ENCODE measurements around the gene NOC4L. TPM values are rescaled to one million over a fixed set of nuclear protein-coding genes. Genes with fewer than 3 reads are reported as not detected.

NOC4L gene
- total and polyA plus RNA-seq, 2 donors (not counting 3 experiments of a cell fraction or from before 2014, with no cell fraction given): 19.4 to 29.4 TPM

- Histone ChIP-seq H3K9ac (replicated peaks; ENCODE audit: extremely low read depth, insufficient read depth, low read length) (no peak overlapping the region), H3K79me2 (ENCODE audit: control insufficient read depth, insufficient read depth, low read length) (no peaks in the 10 kb centered on the region), H3K36me3 (ENCODE audit: control insufficient read depth in 2 of 2, extremely low read depth in 1 of 2, insufficient read depth in 2 of 2, low read length in 2 of 2) (peaks cover 0 to 17% of the 10 kb centered on the region in 2 experiments), H3K27ac (ENCODE audit: insufficient read depth, low read depth, low read length) (no peak overlapping the region), H3K4me2 (ENCODE audit: insufficient read depth, low read length) (no peak overlapping the region), H3K9me1 (replicated peaks; ENCODE audit: control insufficient read depth, extremely low read depth, insufficient read depth, low read length) (no peaks in the 10 kb centered on the region), H3K9me3 (replicated peaks; ENCODE audit: control insufficient read depth, insufficient read depth, low read length) (no peaks in the 10 kb centered on the region), H3K4me3 (replicated peaks in 1 of 3; ENCODE audit: insufficient read depth in 1 of 3, low read depth in 1 of 3, low read length in 3 of 3) (no peak overlapping the region), H4K20me1 (replicated peaks; ENCODE audit: control insufficient read depth, extremely low read depth, insufficient read depth, low read length) (no peaks in the 10 kb centered on the region), H3K27me3 (ENCODE audit: control insufficient read depth in 2 of 2, insufficient read depth in 2 of 2, low read length in 2 of 2) (no peaks in the 10 kb centered on the region), H3K4me1 (ENCODE audit: control insufficient read depth, extremely low read depth, insufficient read depth, low read length) (no peaks in the 10 kb centered on the region), H2AFZ (ENCODE audit: low read depth, low read length) (no peak overlapping the region)
- BruUV-seq (replicated peaks): no TSS peak
- no peak for FAIRE-seq
- intact Hi-C loops (cut with micrococcal nuclease): no loop called here
- ChIA-PET CTCF (no interaction called here), POLR2A (no interaction called here)
- dilution Hi-C loops (cut with MboI; ENCODE audit: extremely low pct_ligation_motif_present, low sequenced_read_pairs): no loop called here
- no peak for DNase-seq (ENCODE audit: low read depth, low spot score)
- TF ChIP-seq JUN (IDR thresholded peaks at IDR 0.05; ENCODE audit: borderline replicate concordance, insufficient read depth, insufficient read length, low read depth) (no peak), CTCF (IDR thresholded peaks at IDR 0.05; ENCODE audit: extremely low read depth in 1 of 2, insufficient read depth in 1 of 2, low read depth in 1 of 2, low read length in 2 of 2) (no peak), GATA2 (IDR thresholded peaks at IDR 0.05; ENCODE audit: insufficient read depth, insufficient read length, low read depth, low read length) (no peak), MYC (IDR thresholded peaks at IDR 0.05; ENCODE audit: low read depth, low read length) (no peak)
These were observed 37.3 kb upstream of the NOC4L start for GRCh38 chr12:132106921-132107320.

DNA sequence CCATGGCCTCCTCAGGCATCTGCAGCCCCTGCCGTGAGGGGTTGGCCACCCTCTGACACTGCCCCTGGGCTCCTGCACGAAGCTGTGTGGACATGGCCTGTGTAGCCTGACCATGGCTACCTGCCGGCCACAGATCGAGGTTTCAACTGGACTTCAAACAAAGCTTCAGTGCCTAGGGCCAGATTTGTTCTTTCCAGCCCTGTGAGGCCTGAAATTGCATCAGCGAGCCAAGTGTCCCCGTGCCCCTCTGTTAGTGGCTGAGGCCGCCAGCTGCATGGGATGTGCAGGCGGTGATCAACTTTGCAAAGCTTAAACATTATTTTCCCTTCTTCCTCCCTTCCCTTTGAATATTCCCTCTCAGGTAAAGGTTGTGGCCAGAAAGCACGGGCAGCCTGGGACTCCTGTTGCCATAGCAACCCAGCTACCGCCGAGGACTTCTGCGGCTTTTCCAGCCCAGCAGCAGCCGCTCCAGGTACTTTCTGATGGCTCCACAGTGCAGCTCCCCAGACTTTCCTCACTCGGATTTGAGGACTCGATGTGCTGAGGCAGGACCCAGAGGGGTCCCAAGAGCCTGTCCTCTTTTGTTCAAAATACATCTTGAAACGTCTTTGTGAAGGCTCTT lies 35.9 kb upstream of the NOC4L start:
- intact Hi-C loops (cut with micrococcal nuclease): no loop called here
- Histone ChIP-seq H3K9ac (replicated peaks; ENCODE audit: extremely low read depth, insufficient read depth, low read length) (no peak overlapping the region), H3K9me1 (replicated peaks; ENCODE audit: control insufficient read depth, extremely low read depth, insufficient read depth, low read length) (no peaks in the 10 kb centered on the region), H3K4me3 (replicated peaks in 1 of 3; ENCODE audit: insufficient read depth in 1 of 3, low read depth in 1 of 3, low read length in 3 of 3) (no peak overlapping the region), H3K4me1 (ENCODE audit: control insufficient read depth, extremely low read depth, insufficient read depth, low read length) (no peaks in the 10 kb centered on the region), H4K20me1 (replicated peaks; ENCODE audit: control insufficient read depth, extremely low read depth, insufficient read depth, low read length) (no peaks in the 10 kb centered on the region), H3K9me3 (replicated peaks; ENCODE audit: control insufficient read depth, insufficient read depth, low read length) (no peaks in the 10 kb centered on the region), H3K79me2 (ENCODE audit: control insufficient read depth, insufficient read depth, low read length) (no peaks in the 10 kb centered on the region), H3K27me3 (ENCODE audit: control insufficient read depth in 2 of 2, insufficient read depth in 2 of 2, low read length in 2 of 2) (no peaks in the 10 kb centered on the region), H3K27ac (ENCODE audit: insufficient read depth, low read depth, low read length) (no peak overlapping the region), H3K4me2 (ENCODE audit: insufficient read depth, low read length) (no peak overlapping the region), H3K36me3 (ENCODE audit: control insufficient read depth in 2 of 2, extremely low read depth in 1 of 2, insufficient read depth in 2 of 2, low read length in 2 of 2) (peaks cover 0 to 17% of the 10 kb centered on the region in 2 experiments), H2AFZ (ENCODE audit: low read depth, low read length) (no peak overlapping the region)
- BruUV-seq (replicated peaks): no TSS peak
- CTCF ChIA-PET: interaction anchor here (1.2 kb wide), 1 partner anchor 18 kb away, joined by 3 read pairs; no protein-coding TSS in a partner anchor
- FAIRE-seq: no peak
- DNase-seq (ENCODE audit: low read depth, low spot score): no peak
- POLR2A ChIA-PET: no interaction called here
- TF ChIP-seq, protein P1, sequence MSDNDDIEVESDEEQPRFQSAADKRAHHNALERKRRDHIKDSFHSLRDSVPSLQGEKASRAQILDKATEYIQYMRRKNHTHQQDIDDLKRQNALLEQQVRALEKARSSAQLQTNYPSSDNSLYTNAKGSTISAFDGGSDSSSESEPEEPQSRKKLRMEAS (IDR thresholded peaks at IDR 0.05; ENCODE audit: insufficient read depth, insufficient read length): no peak
- TF ChIP-seq FOS (IDR thresholded peaks at IDR 0.05; ENCODE audit: borderline replicate concordance, insufficient read depth, low read length) (no peak), POLR2A (IDR thresholded peaks at IDR 0.05; ENCODE audit: low read depth, low read length) (no peak), POLR2AphosphoS5 (IDR thresholded peaks at IDR 0.05; ENCODE audit: insufficient read depth, low read depth, low read length) (no peak)
- dilution Hi-C loops (cut with MboI; ENCODE audit: extremely low pct_ligation_motif_present, low sequenced_read_pairs): no loop called here
